Measurements from ENCODE around the gene ACVR1B. TPM values are rescaled to one million over a fixed set of nuclear protein-coding genes. Genes with fewer than 3 reads are reported as not detected.
A peak's percentile ranks its signal among the peaks of the same experiment; 100 is the strongest.

Gene ACVR1B
- total and polyA plus RNA-seq, 9 of the 15 experiments (the other 6 are each of a cell fraction or from before 2014, with no cell fraction given), result 0.97 to 15.1 (median 6.8) TPM

- 0 out of 2 replicates have a peak, but pooled peaks have one; percentile 42 for TF ChIP-seq ZNF584 (CRISPR knock-in tag; IDR thresholded peaks at IDR 0.05; ENCODE audit: low read depth)
- no peak for TF ChIP-seq NEUROD1 (IDR thresholded peaks at IDR 0.05; ENCODE audit: borderline replicate concordance, low read depth, low read length, partially characterized antibody)
- TF ChIP-seq ZNF561 (CRISPR knock-in tag; conservative IDR thresholded peaks at IDR 0.05), result no peak
- TF ChIP-seq JUND (IDR thresholded peaks at IDR 0.05; ENCODE audit: borderline replicate concordance, low read depth, low read length), result peak; percentile 26; the same call in 1 of the 2 replicates
- TF ChIP-seq JUND (tag; IDR thresholded peaks at IDR 0.05; ENCODE audit: borderline replicate concordance, low read depth, low read length), result peak; percentile 49; the same call in 2 of the 3 replicates
- TF ChIP-seq HDAC8 (tag; IDR thresholded peaks at IDR 0.05), result no peak
- no peak for TF ChIP-seq E4F1 (CRISPR knock-in tag; IDR thresholded peaks at IDR 0.05; ENCODE audit: borderline replicate concordance)
- TF ChIP-seq ZBTB7A (IDR thresholded peaks at IDR 0.05; ENCODE audit: borderline replicate concordance, control insufficient read depth, low read depth, low read length), result no peak
- no peak for TF ChIP-seq CEBPG (CRISPR knock-in tag; IDR thresholded peaks at IDR 0.05)
- TF ChIP-seq CEBPG (tag; conservative IDR thresholded peaks at IDR 0.05 in 1 of 2, IDR thresholded peaks at IDR 0.05 in 1 of 2), result 0 out of 4 replicates have a peak, but pooled peaks of 1 of the 2 experiments have one; percentile 0
- TF ChIP-seq CCAR2 (IDR thresholded peaks at IDR 0.05; ENCODE audit: low read depth, low read length), result no peak
- TF ChIP-seq RNF2 (IDR thresholded peaks at IDR 0.05), result no peak
- no peak for TF ChIP-seq ZFP36 (IDR thresholded peaks at IDR 0.05; ENCODE audit: low read depth, low read length, partially characterized antibody)
- TF ChIP-seq CTBP1 (IDR thresholded peaks at IDR 0.05; ENCODE audit: borderline replicate concordance), result peak; percentile 30; the same call in 1 of the 2 replicates
- no peak for TF ChIP-seq GTF3C2 (IDR thresholded peaks at IDR 0.05; ENCODE audit: borderline replicate concordance, extremely low read depth, insufficient read length)
- no peak for TF ChIP-seq MCM2 (IDR thresholded peaks at IDR 0.05; ENCODE audit: low read depth)
- TF ChIP-seq CREM (IDR thresholded peaks at IDR 0.05; ENCODE audit: low read depth), result 0 out of 2 replicates have a peak, but pooled peaks have one; percentile 21
- TF ChIP-seq ZNF589 (CRISPR knock-in tag; IDR thresholded peaks at IDR 0.05; ENCODE audit: low read depth), result peak; percentile 43; the same call in 1 of the 2 replicates
- TF ChIP-seq ETV5 (CRISPR knock-in tag; IDR thresholded peaks at IDR 0.05; ENCODE audit: low read depth), result no peak
- no peak for TF ChIP-seq NFIX (CRISPR knock-in tag; IDR thresholded peaks at IDR 0.05; ENCODE audit: low read depth)
Measured at GRCh38 chr12:51976376-51977160, 25.1 kb downstream of the ACVR1B start (continued).
